GM23248 (cell line): ENCODE data around the gene NDUFV3.

Experiments used
- EZH2 ChIP-seq: fragments of 200-600 bp; sonication (generic); IDR thresholded peaks from 2 replicates; pipeline ENCODE4 v1.6.1; 2018; ENCODE audit warnings: antibody characterized with exemption, mild to moderate bottlenecking; ENCODE audit not compliant: insufficient read depth, poor library complexity, severe bottlenecking
- EZH2phosphoT487 ChIP-seq: fragments of 200-600 bp; sonication (generic); IDR thresholded peaks from 2 replicates; pipeline ENCODE4 v1.6.1; 2018; ENCODE audit warnings: antibody characterized with exemption, moderate library complexity, mild to moderate bottlenecking, low read depth; ENCODE audit not compliant: insufficient read depth

GRCh38 chr21:42900446-42900845 is 7.3 kb downstream of the NDUFV3 start:
- TF ChIP-seq EZH2phosphoT487 (no peak), EZH2 (no peak)
